Transverse colon (tissue), 4 donors: ENCODE results near the gene ACAN.

Experiments used
- CTCF ChIP-seq, 5 experiments: fragments of 200-600 bp in 3 of 5; fragments of 450-650 bp in 2 of 5; sonication (generic) in 3 of 5; IDR thresholded peaks; 1 replicate in 2 of 5; 2 replicates in 3 of 5; pipeline ENCODE4 v1.5.1; 2016 to 2017; ENCODE audit warnings: antibody characterized with exemption in 5 of 5, inconsistent platforms in 3 of 5, mild to moderate bottlenecking in 2 of 5, moderate library complexity in 1 of 5
- EP300 ChIP-seq: sonication (generic); formaldehyde crosslinking; IDR thresholded peaks from one replicate; pipeline ENCODE4 v1.6.1; 2017; ENCODE audit warnings: antibody characterized with exemption, low read depth
- POLR2A ChIP-seq: fragments of 450-650 bp; IDR thresholded peaks from one replicate; pipeline ENCODE4 v1.6.1; 2016; ENCODE audit warnings: antibody characterized with exemption, mild to moderate bottlenecking, moderate library complexity
- POLR2AphosphoS5 ChIP-seq, 3 donors: sonication (generic); formaldehyde crosslinking; IDR thresholded peaks; one replicate each; pipeline ENCODE4 v1.6.1; 2016; ENCODE audit warnings: antibody characterized with exemption in 3 of 3

DNA sequence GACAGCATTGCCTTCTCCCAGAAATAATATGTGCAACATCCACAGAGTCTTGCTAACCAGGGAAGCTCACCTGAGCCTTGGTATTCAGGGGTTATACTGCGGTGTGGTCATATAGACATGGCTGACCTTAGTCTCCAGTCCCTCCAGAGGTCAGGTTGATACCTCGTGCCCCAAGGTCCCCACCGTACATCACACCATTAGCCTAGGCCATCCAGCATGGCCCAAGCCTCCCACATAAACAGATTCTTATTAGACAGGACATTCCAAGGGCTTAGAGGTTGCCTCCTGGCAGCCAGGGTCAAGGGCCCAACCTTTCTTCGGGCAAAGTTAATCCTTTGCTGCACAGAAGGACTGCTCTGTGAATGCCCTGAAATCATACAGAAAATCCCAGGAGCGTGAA, 18.8 kb downstream of the ACAN start:
- TF ChIP-seq CTCF (IDR thresholded peaks at IDR 0.05): no peak
- TF ChIP-seq EP300: no peak
- no peak for TF ChIP-seq POLR2A
- no peak for TF ChIP-seq POLR2AphosphoS5 (IDR thresholded peaks at IDR 0.05)
